HG03460 (cell line): ENCODE measurements around the gene GARIN5A.
"Not testable (repeated sequence)": the region's sequence is repeated elsewhere in the genome, so short reads cannot be mapped to it uniquely, and the experiment has no call there.

ENCODE experiments used
- ATAC-seq: cut with Tn5 transposase; IDR thresholded peaks from one replicate; pipeline ENCODE4 v1.9.1; 2021; ENCODE audit not compliant: unreplicated experiment

GARIN5A gene

GRCh38 chr19:50489461-50490011, 12.9 kb upstream of the GARIN5A start:
- ATAC-seq: no peak

GRCh38 chr19:50488389-50489194, 11.9 kb upstream of the GARIN5A start:
- no peak for ATAC-seq

GRCh38 chr19:50486823-50487515, 10.3 kb upstream of the GARIN5A start:
- ATAC-seq: no peak

GRCh38 chr19:50485284-50485955, 8.8 kb upstream of the GARIN5A start:
- ATAC-seq: no peak

- ATAC-seq: no peak
Observed at GRCh38 chr19:50482916-50483315, 6.3 kb upstream of the GARIN5A start.

GRCh38 chr19:50482271-50482855, 5.7 kb upstream of the GARIN5A start:
- no peak for ATAC-seq

GRCh38 chr19:50481351-50482149, 4.9 kb upstream of the GARIN5A start:
- ATAC-seq: no peak

- ATAC-seq: no peak
Observed at GRCh38 chr19:50480281-50481111, 3.8 kb upstream of the GARIN5A start.

- ATAC-seq: no peak
Observed at GRCh38 chr19:50479761-50480251, 3.2 kb upstream of the GARIN5A start.

- no peak for ATAC-seq
Observed at GRCh38 chr19:50478901-50479715, 2.5 kb upstream of the GARIN5A start.

- no peak for ATAC-seq
Observed at GRCh38 chr19:50477751-50478515, 1.3 kb upstream of the GARIN5A start.

GRCh38 chr19:50476907-50477238, 225 bp upstream of the GARIN5A start:
- no peak for ATAC-seq

GRCh38 chr19:50475736-50476223, 868 bp downstream of the GARIN5A start:
- no peak for ATAC-seq

GRCh38 chr19:50475101-50475568, 1.5 kb downstream of the GARIN5A start:
- no peak for ATAC-seq

GRCh38 chr19:50473336-50473735, 3.3 kb downstream of the GARIN5A start:
- not testable (repeated sequence) for ATAC-seq

- no peak for ATAC-seq
Observed at GRCh38 chr19:50468818-50469217, 7.8 kb downstream of the GARIN5A start.

GRCh38 chr19:50467566-50467965, 9.1 kb downstream of the GARIN5A start:
- no peak for ATAC-seq

GRCh38 chr19:50466706-50467039, 10.0 kb downstream of the GARIN5A start:
- ATAC-seq: no peak
